HUES48 (cell line): Measurements from ENCODE around the gene TSPAN3.

Experiments
- H3K27ac ChIP-seq: one replicate; pipeline ENCODE4 v1.7.0; 2013; ENCODE audit warnings: low read depth, low read length, inconsistent platforms
- H3K27me3 ChIP-seq: 2 replicates; pipeline ENCODE4 v1.6.1; 2013; ENCODE audit warnings: mild to moderate bottlenecking, low read length; ENCODE audit not compliant: control insufficient read depth, insufficient read depth
- H3K36me3 ChIP-seq: 2 replicates; pipeline ENCODE4 v1.6.1; 2013; ENCODE audit warnings: low read length; ENCODE audit not compliant: control insufficient read depth, insufficient read depth
- H3K4me1 ChIP-seq: 2 replicates; pipeline ENCODE4 v1.6.1; 2013; ENCODE audit warnings: mild to moderate bottlenecking, low read length; ENCODE audit not compliant: control insufficient read depth, insufficient read depth
- H3K4me3 ChIP-seq: 2 replicates; pipeline ENCODE4 v1.5.1; 2013; ENCODE audit warnings: mild to moderate bottlenecking, low read depth, low read length
- H3K9ac ChIP-seq: 2 replicates; pipeline ENCODE4 v1.6.1; 2013; ENCODE audit warnings: mild to moderate bottlenecking, low read depth, low read length, moderate library complexity
- H3K9me3 ChIP-seq: 2 replicates; pipeline ENCODE4 v1.6.1; 2013; ENCODE audit warnings: low read length; ENCODE audit not compliant: control insufficient read depth, insufficient read depth

TSPAN3 gene

GRCh38 chr15:76999996-77000395, 70.9 kb downstream of the TSPAN3 start:
- no peaks in the 10 kb centered on the region for H3K36me3 ChIP-seq
- no peaks in the 10 kb centered on the region for H3K27me3 ChIP-seq
- no peak overlapping the region for H3K27ac ChIP-seq
- no peaks in the 10 kb centered on the region for H3K9me3 ChIP-seq
- no peak overlapping the region for H3K9ac ChIP-seq
- no peak overlapping the region for H3K4me3 ChIP-seq
- no peaks in the 10 kb centered on the region for H3K4me1 ChIP-seq

GRCh38 chr15:76998663-76999285, 72.1 kb downstream of the TSPAN3 start:
- no peaks in the 10 kb centered on the region for H3K36me3 ChIP-seq
- H3K27me3 ChIP-seq = no peaks in the 10 kb centered on the region
- H3K9me3 ChIP-seq = no peaks in the 10 kb centered on the region
- H3K9ac ChIP-seq = no peak overlapping the region
- H3K4me3 ChIP-seq = no peak overlapping the region
- no peaks in the 10 kb centered on the region for H3K4me1 ChIP-seq
- H3K27ac ChIP-seq = no peak overlapping the region

GRCh38 chr15:76996526-76997401, 74.1 kb downstream of the TSPAN3 start:
- no peak overlapping the region for H3K4me3 ChIP-seq

DNA sequence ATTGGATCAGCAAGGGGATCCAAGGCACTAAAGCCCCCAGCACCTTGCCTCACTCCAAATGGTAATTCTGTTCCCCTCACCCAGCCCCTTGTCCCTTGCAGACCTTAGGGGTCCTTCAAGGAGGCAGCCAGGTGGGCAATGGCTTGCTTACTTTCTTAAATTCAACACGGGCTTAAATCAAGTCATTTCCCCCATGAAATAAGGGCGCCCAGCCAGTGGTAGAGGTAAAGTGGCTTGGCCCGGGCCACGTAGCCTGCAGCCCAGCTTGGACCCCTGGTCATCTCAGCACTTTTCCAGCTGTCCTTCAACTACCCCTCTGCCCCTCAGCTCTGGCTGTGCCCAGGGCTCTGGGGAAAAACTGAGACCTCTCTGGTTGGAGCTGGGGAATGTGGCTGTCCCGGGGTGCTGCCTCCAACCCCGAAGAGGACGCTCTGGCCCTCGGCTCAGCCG, 74.8 kb downstream of the TSPAN3 start:
- H3K27me3 ChIP-seq = no peaks in the 10 kb centered on the region
- H3K9me3 ChIP-seq = no peaks in the 10 kb centered on the region
- H3K27ac ChIP-seq = no peak overlapping the region
- H3K4me3 ChIP-seq = no peak overlapping the region
- no peaks in the 10 kb centered on the region for H3K36me3 ChIP-seq
- H3K9ac ChIP-seq = no peak overlapping the region
- no peaks in the 10 kb centered on the region for H3K4me1 ChIP-seq

More at GRCh38 chr15:76996526-76997401, 74.1 kb downstream of the TSPAN3 start:
- Histone ChIP-seq H3K4me1 (no peaks in the 10 kb centered on the region), H3K9me3 (no peaks in the 10 kb centered on the region), H3K9ac (no peak overlapping the region), H3K27me3 (no peaks in the 10 kb centered on the region), H3K36me3 (no peaks in the 10 kb centered on the region), H3K27ac (no peak overlapping the region)

DNA sequence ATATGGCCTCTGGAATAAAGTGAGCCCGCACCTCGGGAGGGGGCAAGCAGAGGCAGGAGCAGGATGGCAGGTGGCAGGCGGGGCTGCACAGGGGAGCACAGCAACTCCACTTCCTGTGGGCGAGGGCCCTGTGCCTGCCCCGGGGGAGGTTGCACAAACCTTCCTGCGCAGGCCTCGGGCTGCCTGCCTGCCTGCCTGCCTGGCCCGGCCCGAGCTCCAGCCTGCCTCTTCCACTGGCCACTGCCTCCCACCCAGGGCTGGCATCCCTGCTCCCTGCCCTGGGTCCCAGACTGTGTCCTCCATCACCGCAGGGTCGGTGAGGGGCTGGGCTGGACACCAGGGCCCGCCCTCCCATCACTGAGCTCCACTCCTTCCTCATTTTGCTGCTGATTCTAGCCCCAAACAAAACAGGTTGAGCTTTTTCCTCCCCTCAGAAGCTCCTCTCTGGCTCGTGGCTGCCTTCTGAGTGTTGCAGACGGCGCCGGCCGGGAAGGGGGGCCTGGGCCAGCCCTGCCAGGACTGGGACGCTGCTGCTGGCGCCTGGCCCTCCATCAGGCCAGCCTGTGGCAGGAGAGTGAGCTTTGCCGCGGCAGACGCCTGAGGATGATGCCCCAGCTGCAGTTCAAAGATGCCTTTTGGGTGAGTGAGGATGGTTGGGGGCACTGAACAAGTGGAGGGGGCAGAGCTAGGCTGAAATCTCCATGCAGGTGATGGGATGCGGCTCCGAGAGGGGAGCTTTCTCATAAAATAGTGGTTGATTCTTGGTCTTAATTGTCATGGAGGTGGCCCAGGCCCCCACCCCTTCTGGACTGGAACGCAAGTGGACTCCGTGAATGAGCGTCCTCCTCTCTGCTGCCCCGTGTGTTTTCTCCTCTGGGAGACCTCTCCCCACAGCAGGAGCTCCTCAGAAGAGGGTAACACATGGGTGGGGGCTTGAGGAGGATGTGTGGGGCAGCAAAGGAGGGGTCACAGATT, 75.7 kb downstream of the TSPAN3 start, which contains the start of gene PSTPIP1:
Gene PSTPIP1, plus strand, starts transcription at position 156 of the 975 bp plus-strand sequence. Its CDS starts 448 bp downstream, at position 604.
- Histone ChIP-seq H3K4me3 (no peak within 1 kb of the TSS), H3K27ac (no peak within 1 kb of the TSS), H3K9me3 (no peaks in the 10 kb centered on the region), H3K9ac (no peak within 1 kb of the TSS), H3K36me3 (no peaks in the 10 kb centered on the region), H3K27me3 (no peaks in the 10 kb centered on the region), H3K4me1 (no peaks in the 10 kb centered on the region)

GRCh38 chr15:76994496-76994895, 76.4 kb downstream of the TSPAN3 start:
- no peak overlapping the region for H3K9ac ChIP-seq
- H3K27ac ChIP-seq = no peak overlapping the region
- no peak overlapping the region for H3K4me3 ChIP-seq
- H3K36me3 ChIP-seq = no peaks in the 10 kb centered on the region
- H3K4me1 ChIP-seq = no peaks in the 10 kb centered on the region
- no peaks in the 10 kb centered on the region for H3K27me3 ChIP-seq
- H3K9me3 ChIP-seq = no peaks in the 10 kb centered on the region

GRCh38 chr15:76994001-76994400, 76.9 kb downstream of the TSPAN3 start:
- no peak overlapping the region for H3K27ac ChIP-seq
- H3K36me3 ChIP-seq = no peaks in the 10 kb centered on the region
- no peak overlapping the region for H3K9ac ChIP-seq
- no peak overlapping the region for H3K4me3 ChIP-seq
- no peaks in the 10 kb centered on the region for H3K9me3 ChIP-seq
- peaks cover under 1% of the 10 kb centered on the region; the same call in 1 of the 2 replicates for H3K4me1 ChIP-seq
- no peaks in the 10 kb centered on the region for H3K27me3 ChIP-seq

DNA sequence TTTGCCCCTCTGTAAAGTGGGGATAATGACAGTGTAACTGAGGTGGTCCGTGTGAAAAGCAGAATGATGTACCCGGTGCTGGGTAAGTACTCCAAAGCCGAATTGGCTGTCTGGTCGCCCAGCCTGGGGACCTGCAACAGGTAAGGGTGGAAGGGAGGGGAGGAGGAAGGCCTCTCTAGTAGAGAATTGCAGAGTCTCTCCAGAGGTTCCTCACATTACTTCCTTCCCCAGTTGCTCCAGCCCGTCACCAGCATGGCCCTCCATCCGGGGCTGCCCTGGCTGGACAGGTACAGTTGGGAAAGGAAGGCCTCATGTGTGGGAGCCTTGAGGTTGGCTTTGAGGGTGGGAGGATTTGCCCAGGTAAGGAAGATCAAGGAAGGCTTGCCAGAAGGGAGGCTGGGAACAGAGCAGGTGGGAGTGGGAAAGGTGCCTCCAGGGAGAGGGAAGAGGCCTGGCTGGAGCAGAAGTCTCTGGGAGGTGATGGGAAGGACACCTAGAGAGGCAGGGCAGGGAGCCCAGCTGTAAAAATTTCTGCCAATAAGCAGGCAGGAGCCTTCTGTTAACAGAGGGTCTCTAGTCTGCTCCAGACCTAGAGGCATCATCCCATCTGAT, 77.7 kb downstream of the TSPAN3 start:
- Histone ChIP-seq H3K27me3 (no peaks in the 10 kb centered on the region), H3K4me1 (peaks cover 6% of the 10 kb centered on the region; the same call in 1 of the 2 replicates), H3K9ac (no peak overlapping the region), H3K4me3 (no peak overlapping the region), H3K27ac (no peak overlapping the region), H3K9me3 (no peaks in the 10 kb centered on the region), H3K36me3 (no peaks in the 10 kb centered on the region)

DNA sequence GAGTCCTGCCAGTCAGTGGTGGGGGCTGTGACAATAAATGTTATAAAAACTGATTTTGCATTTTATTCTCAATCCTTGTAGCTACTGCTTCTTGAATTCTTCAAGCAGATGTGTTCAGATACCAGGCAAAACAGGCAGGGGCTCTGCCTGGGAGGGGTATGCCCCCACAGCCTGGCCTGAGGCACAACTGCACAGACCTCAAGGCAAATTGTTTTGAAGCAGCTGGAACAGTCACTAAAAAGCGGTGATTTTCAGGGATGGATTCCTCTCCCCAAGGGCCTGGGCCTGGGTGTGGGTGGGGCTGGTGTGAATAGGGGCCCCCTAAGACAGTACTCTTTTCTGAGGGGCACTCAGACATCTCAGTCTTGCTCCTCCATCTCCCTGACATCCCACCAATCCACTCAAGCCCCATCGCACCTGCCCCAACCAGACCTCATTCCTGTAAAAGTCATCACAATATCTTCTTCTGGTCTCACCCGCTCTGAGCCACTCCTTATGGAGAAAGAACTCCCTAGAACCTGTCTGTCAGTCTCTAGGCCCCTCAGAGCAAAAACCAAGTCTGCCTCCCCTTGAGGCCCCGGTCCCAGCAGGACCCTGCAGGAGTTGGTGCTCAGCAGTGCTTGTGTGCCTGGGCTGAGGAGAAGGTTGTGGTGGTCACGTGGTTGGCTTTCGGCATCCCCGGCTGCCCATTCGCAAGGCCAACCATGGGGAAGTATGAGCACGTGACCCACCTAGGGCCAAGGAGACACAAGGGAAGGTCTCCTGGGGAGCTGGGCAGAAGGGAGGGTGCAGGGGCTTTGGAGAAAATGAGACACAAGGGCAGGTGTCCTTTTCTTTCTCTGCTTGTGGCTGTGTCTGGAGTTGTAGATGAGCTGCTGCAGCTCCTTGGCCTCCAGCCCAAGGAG, 78.9 kb downstream of the TSPAN3 start:
- Histone ChIP-seq H3K9ac (no peak overlapping the region), H3K27ac (no peak overlapping the region), H3K36me3 (no peaks in the 10 kb centered on the region), H3K4me3 (no peak overlapping the region), H3K4me1 (peaks cover 6% of the 10 kb centered on the region; the same call in 1 of the 2 replicates), H3K9me3 (no peaks in the 10 kb centered on the region), H3K27me3 (no peaks in the 10 kb centered on the region)
